ENCODE results near the gene POSTN. TPM values are rescaled to one million over a fixed set of nuclear protein-coding genes. Genes with fewer than 3 reads are reported as not detected.

POSTN gene
- total and polyA plus RNA-seq, 8 donors = 15.9 to 913 (median 105) TPM

- 54 to 96% (median 92%) methylated on average over 2 of the region's 2 CpGs for WGBS, 5 donors
- Histone ChIP-seq H3K36me3 (no peaks in the 10 kb centered on the region), H3K9me3 (no peaks in the 10 kb centered on the region), H3K4me3 (no peak overlapping the region), H3K27me3 (no peaks in the 10 kb centered on the region), H3K4me1 (peaks cover 0 to 11% (median 5%) of the 10 kb centered on the region in 4 donors), H3K27ac (no peak overlapping the region)
- intact Hi-C loops (cut with DNase I; ENCODE audit: low total_unique reads) = no loop called here
- no peak for DNase-seq
- TF ChIP-seq POLR2AphosphoS5 (IDR thresholded peaks at IDR 0.05) (no peak), CTCF (IDR thresholded peaks at IDR 0.05) (no peak), EP300 (IDR thresholded peaks at IDR 0.05) (no peak), POLR2A (IDR thresholded peaks at IDR 0.05) (no peak)
Observed at GRCh38 chr13:37615276-37615675, 16.7 kb upstream of the POSTN start.

GRCh38 chr13:37613638-37614037 is 15.1 kb upstream of the POSTN start:
- H3K27me3 ChIP-seq = no peaks in the 10 kb centered on the region
- no peak overlapping the region for H3K27ac ChIP-seq
- intact Hi-C loops (cut with DNase I; ENCODE audit: low total_unique reads) = no loop called here
- DNase-seq = no peak
- no peaks in the 10 kb centered on the region for H3K9me3 ChIP-seq
- TF ChIP-seq POLR2A (IDR thresholded peaks at IDR 0.05) = no peak
- H3K36me3 ChIP-seq = no peaks in the 10 kb centered on the region
- H3K4me3 ChIP-seq = no peak overlapping the region
- WGBS, 5 donors = 67 to 81% (median 75%) methylated on average over 2 of the region's 2 CpGs
- H3K4me1 ChIP-seq = peaks cover 0 to 11% (median 4%) of the 10 kb centered on the region in 4 donors

- Histone ChIP-seq H3K4me1 (peaks cover 0 to 9% (median 2%) of the 10 kb centered on the region in 4 donors), H3K4me3 (no peak overlapping the region), H3K36me3 (no peaks in the 10 kb centered on the region), H3K27me3 (no peaks in the 10 kb centered on the region), H3K9me3 (no peaks in the 10 kb centered on the region), H3K27ac (no peak overlapping the region)
- no peak for TF ChIP-seq CTCF (IDR thresholded peaks at IDR 0.05)
- no peak for TF ChIP-seq POLR2AphosphoS5 (IDR thresholded peaks at IDR 0.05)
- TF ChIP-seq EP300 (IDR thresholded peaks at IDR 0.05) = no peak
- no peak for TF ChIP-seq POLR2A (IDR thresholded peaks at IDR 0.05)
- intact Hi-C loops (cut with DNase I; ENCODE audit: low total_unique reads) = no loop called here
- 71 to 87% (median 83%) methylated on average over 3 of the region's 3 CpGs for WGBS, 5 donors
- no peak for DNase-seq
Observed at GRCh38 chr13:37613236-37613635, 14.7 kb upstream of the POSTN start.

GRCh38 chr13:37608750-37609339 is 10.3 kb upstream of the POSTN start:
- DNase-seq = no peak
- Histone ChIP-seq H3K27me3 (no peaks in the 10 kb centered on the region), H3K9me3 (no peaks in the 10 kb centered on the region), H3K4me3 (no peak overlapping the region), H3K27ac (no peak overlapping the region), H3K36me3 (no peaks in the 10 kb centered on the region), H3K4me1 (no peaks in the 10 kb centered on the region)
- intact Hi-C loops (cut with DNase I; ENCODE audit: low total_unique reads) = loop anchor here (10.0 kb wide), 1 partner anchor 504 kb away; the partner anchor contains the start of gene CSNK1A1L
- no peak for TF ChIP-seq EP300 (IDR thresholded peaks at IDR 0.05)
- TF ChIP-seq POLR2A (IDR thresholded peaks at IDR 0.05) = no peak
- no peak for TF ChIP-seq POLR2AphosphoS5 (IDR thresholded peaks at IDR 0.05)
- peak in 1 of 7 experiments; percentile 32 for TF ChIP-seq CTCF (IDR thresholded peaks at IDR 0.05)
- 47 to 71% (median 51%) methylated on average over 1 of the region's 1 CpG for WGBS, 5 donors

- H3K4me3 ChIP-seq = no peak overlapping the region
- no peak for DNase-seq
- intact Hi-C loops (cut with DNase I; ENCODE audit: low total_unique reads) = loop anchor here (10.0 kb wide), 1 partner anchor 498 kb away; the partner anchor contains the start of gene CSNK1A1L
- H3K9me3 ChIP-seq = no peaks in the 10 kb centered on the region
- no peaks in the 10 kb centered on the region for H3K36me3 ChIP-seq
- H3K27ac ChIP-seq = no peak overlapping the region
- peaks cover 0 to 10% (median 4%) of the 10 kb centered on the region in 4 donors for H3K4me1 ChIP-seq
- TF ChIP-seq POLR2AphosphoS5 (IDR thresholded peaks at IDR 0.05) (no peak), CTCF (IDR thresholded peaks at IDR 0.05) (peak in 4 of 7 experiments; percentile 24 to 43 (median 39))
- 56 to 78% (median 67%) methylated on average over 5 of the region's 5 CpGs for WGBS, 5 donors
- H3K27me3 ChIP-seq = no peaks in the 10 kb centered on the region
Observed at GRCh38 chr13:37602733-37603381, 4.3 kb upstream of the POSTN start.
